Hippocampal formation (tissue), 2 donors: ENCODE data around the gene AUTS2.
A peak's percentile ranks its signal among the peaks of the same experiment; 100 is the strongest.

Experiments used
- DNase-seq, 2 donors: peaks; one replicate each; lab custom pipeline; 2025; lab: John Stamatoyannopoulos, UW

The AUTS2 gene

GRCh38 chr7:70693686-70694433, 1095.6 kb downstream of the AUTS2 start:
- DNase-seq = peak; percentile 41 to 71

GRCh38 chr7:70694434-70694970, 1096.2 kb downstream of the AUTS2 start:
- peak; percentile 37 to 44 for DNase-seq

- no peak for DNase-seq
Observed at GRCh38 chr7:70694971-70695794, 1096.9 kb downstream of the AUTS2 start.

GRCh38 chr7:70695795-70696083, 1097.5 kb downstream of the AUTS2 start:
- DNase-seq = no peak

GRCh38 chr7:70696201-70696754, 1098.0 kb downstream of the AUTS2 start:
- no peak for DNase-seq

- DNase-seq = peak; percentile 7 to 80
Observed at GRCh38 chr7:70698219-70698832, 1100.1 kb downstream of the AUTS2 start.

GRCh38 chr7:70699271-70699670, 1101.0 kb downstream of the AUTS2 start:
- no peak for DNase-seq

GRCh38 chr7:70700055-70700940, 1102.0 kb downstream of the AUTS2 start:
- DNase-seq = no peak

- DNase-seq = no peak
Observed at GRCh38 chr7:70700941-70701425, 1102.7 kb downstream of the AUTS2 start.

GRCh38 chr7:70701477-70701876, 1103.2 kb downstream of the AUTS2 start:
- no peak for DNase-seq

GRCh38 chr7:70701991-70702390, 1103.7 kb downstream of the AUTS2 start:
- no peak for DNase-seq

- DNase-seq = no peak
Observed at GRCh38 chr7:70703785-70704184, 1105.5 kb downstream of the AUTS2 start.

- no peak for DNase-seq
Observed at GRCh38 chr7:70704831-70705346, 1106.6 kb downstream of the AUTS2 start.

- no peak for DNase-seq
Observed at GRCh38 chr7:70706204-70706603, 1107.9 kb downstream of the AUTS2 start.

GRCh38 chr7:70706698-70707097, 1108.4 kb downstream of the AUTS2 start:
- DNase-seq = no peak

GRCh38 chr7:70707823-70708243, 1109.6 kb downstream of the AUTS2 start:
- no peak for DNase-seq

- no peak for DNase-seq
Observed at GRCh38 chr7:70710011-70710480, 1111.8 kb downstream of the AUTS2 start.

- DNase-seq = no peak
Observed at GRCh38 chr7:70710651-70711050, 1112.4 kb downstream of the AUTS2 start.

- no peak for DNase-seq
Observed at GRCh38 chr7:70711452-70711851, 1113.2 kb downstream of the AUTS2 start.

- DNase-seq = no peak
Observed at GRCh38 chr7:70712942-70713341, 1114.7 kb downstream of the AUTS2 start.
